GM12872 (cell line): ENCODE data around the gene BTN2A1.

Experiments used
- TF ChIP-seq, protein P1 (sequence below): IDR thresholded peaks from 3 replicates; pipeline ENCODE4 v1.5.1; 2011; ENCODE audit warnings: low read depth, mild to moderate bottlenecking, low read length, moderate library complexity; ENCODE audit not compliant: insufficient read depth

BTN2A1 gene

DNA sequence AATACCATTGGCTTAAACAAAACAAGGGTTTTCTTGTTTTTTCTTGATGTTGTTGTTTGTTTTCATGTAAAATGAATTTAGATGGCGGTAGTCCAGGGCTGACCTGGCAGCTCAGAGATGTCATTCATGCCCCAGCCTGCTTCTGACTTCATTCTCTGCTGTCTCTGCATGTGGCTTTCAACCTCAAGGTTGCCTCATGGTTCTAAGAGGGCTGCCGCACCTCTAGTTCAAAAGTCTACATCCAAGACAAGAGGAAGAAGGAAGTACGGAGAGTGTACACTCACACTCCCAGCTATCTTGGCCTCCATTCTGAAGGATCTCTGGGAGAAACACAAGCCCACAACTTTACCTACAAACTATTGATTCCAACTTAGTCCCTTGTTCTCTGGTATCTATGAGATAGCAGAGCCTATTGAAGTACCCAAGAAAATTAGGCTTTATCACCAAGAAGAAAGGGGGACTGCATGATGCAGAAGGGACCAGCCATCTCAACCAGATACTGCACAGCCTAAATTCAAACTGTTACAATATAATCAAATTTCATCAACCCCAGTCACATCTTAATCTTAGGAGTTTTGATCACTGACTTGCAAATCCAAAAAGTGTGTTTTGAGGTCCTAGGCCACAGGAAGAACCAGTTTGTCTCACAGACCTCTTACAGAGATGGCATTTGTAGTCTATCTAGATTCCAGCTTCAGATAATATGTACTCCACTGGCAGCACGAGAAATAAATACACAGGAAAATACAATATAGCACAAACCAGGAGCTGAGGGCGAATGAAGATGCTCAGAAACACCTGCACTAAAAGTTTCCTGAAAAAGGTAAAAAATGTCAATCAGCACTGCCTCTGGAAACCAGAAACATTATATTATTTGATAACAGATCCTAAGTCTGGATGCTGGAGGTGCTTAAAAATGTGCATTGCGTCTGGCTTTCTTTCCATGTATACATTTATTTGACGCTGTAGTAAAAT, 18.3 kb upstream of the BTN2A1 start:
- TF ChIP-seq, protein P1, sequence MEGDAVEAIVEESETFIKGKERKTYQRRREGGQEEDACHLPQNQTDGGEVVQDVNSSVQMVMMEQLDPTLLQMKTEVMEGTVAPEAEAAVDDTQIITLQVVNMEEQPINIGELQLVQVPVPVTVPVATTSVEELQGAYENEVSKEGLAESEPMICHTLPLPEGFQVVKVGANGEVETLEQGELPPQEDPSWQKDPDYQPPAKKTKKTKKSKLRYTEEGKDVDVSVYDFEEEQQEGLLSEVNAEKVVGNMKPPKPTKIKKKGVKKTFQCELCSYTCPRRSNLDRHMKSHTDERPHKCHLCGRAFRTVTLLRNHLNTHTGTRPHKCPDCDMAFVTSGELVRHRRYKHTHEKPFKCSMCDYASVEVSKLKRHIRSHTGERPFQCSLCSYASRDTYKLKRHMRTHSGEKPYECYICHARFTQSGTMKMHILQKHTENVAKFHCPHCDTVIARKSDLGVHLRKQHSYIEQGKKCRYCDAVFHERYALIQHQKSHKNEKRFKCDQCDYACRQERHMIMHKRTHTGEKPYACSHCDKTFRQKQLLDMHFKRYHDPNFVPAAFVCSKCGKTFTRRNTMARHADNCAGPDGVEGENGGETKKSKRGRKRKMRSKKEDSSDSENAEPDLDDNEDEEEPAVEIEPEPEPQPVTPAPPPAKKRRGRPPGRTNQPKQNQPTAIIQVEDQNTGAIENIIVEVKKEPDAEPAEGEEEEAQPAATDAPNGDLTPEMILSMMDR, result no peak

DNA sequence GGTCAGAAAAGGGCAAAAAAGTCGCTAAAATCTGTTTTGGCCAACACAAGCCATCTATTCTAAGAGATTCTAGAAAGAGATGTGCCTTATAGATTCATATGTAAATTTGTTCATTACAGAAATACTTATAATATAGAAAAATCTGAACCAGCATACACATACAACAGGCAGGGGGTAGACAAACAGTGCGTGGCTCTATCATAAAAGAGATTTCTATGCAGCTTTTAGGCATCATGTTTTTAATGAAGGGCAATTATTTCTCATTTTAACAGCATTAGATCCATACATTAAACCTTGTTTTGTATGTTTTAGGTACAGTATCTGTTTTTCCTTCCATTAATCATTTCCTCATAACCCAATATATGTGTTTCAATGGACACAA, 16.8 kb upstream of the BTN2A1 start:
- TF ChIP-seq, protein P1, result no peak

DNA sequence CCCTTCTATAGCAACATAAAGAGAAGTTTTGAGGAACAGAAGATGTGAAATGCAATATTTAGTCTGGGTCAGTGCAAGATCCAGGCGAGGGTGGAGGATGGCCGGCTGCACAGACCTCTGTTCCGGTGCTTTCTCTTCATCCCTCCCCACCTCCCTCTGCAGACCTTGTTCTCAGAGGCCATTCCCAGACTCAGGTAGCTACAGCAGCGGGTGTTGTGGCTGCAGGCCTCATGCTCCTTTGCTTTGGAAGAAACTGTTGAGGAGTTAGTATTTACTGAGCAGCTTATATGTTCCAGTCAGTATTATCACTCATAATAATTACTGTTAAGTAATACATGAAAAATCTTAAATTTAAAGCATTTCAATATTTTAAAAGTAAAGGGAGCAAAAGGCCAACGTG, 15.8 kb upstream of the BTN2A1 start:
- TF ChIP-seq, protein P1, result no peak

DNA sequence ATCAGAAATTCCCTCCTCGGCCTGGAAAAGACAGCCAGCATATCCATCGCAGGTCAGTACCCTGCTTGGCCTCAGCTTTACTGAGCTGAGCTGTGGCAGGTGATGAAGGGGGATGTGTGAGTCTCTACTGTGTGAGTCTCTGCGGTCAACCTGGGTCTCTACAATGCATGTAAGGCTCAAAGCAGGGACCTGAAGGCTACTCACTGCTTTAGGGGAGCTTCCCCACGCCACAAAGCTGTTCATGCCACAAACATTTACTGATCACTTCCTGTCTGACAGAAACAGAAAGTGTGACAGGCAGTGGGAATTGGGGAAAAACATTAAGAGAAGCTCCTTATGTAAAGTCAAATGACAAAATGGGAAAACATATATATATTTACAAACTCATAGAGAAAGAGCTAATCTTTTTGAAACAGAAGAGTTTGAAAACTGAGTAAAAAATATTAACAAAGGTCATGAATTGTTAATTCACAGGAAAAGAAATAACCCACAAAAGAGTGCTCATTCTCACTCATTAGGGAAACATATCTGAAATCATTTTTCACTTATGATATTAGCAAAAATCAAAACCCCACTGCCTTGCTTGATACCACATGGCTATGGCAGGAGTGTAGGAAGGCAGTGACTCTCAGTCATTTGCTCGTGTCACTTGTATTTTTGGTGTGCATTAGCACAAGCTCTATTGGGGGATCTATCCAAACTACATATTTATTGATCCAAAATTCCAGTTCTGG, 11.7 kb upstream of the BTN2A1 start:
- TF ChIP-seq, protein P1, result no peak

DNA sequence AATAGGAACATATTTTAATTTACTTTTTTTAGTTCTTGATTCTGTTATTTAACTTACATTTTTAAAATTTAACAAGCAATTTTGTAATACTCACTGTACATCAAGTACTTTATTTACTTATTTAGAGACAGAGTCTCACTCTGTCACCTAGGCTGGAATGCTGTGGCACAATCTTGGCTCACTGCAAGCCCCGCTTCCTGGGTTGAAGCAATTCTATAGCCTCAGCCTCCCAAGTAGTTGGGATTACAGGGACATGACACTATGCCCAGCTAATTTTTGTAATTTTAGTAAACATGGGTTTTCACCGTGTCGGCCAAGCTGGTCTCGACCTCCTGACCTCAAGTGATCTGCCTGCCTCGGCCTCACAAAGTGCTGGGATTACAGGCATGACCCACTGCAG, 10.5 kb upstream of the BTN2A1 start:
- TF ChIP-seq, protein P1, result no peak

DNA sequence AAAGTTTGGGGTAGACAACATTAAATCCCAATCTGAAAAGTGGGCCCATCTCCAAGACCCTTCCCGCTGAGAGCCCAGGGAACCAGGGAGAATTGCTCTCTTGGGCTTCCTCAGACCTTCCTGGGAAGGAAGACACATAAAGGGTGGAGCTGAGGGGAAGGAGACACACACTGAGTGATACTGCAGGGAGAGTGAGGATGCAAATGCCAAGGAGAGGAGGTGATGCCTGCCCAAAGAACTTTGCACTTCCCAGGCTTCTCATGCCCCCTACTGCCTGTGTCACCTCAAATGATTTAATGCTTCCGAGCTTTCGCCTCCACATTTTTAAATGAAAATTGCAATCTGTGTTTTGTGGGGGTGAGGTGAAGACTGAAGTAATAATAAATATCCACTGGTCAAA, 7.5 kb upstream of the BTN2A1 start:
- TF ChIP-seq, protein P1, result no peak

DNA sequence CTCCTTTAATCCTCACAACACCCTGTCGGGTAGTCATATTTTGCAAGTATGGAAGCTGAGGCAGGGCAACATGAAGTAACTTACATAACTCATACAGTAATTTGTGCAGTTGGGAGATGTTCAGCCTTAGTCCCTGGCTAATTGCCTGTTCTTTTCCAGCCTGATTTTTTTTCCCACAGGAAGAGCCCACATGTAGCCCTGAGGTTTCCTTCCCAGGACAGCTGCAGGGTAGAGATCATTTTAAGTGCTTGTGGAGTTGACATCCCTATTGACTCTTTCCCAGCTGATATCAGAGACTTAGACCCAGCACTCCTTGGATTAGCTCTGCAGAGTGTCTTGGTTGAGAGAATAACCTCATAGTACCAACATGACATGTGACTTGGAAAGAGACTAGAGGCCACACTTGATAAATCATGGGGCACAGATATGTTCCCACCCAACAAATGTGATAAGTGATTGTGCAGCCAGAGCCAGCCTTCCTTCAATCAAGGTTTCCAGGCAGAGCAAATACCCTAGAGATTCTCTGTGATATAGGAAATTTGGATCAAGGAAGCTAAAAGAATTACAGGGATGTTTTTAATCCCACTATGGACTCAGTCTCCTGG, 5.0 kb upstream of the BTN2A1 start:
- TF ChIP-seq, protein P1, result no peak
